ENCODE data around the gene PCDHB10.

The PCDHB10 gene

GRCh38 chr5:141180313-141180712, 11.8 kb upstream of the PCDHB10 start:
- TF ChIP-seq YY1 (IDR thresholded peaks at IDR 0.05; ENCODE audit: low read depth) (no peak), TAF1 (IDR thresholded peaks at IDR 0.05; ENCODE audit: low read depth) (no peak), EGR1 (IDR thresholded peaks at IDR 0.05) (no peak), CREB1 (IDR thresholded peaks at IDR 0.05; ENCODE audit: low read depth) (no peak), TCF12 (IDR thresholded peaks at IDR 0.05; ENCODE audit: low read depth) (no peak), CEBPB (IDR thresholded peaks at IDR 0.05) (no peak), FOXM1 (IDR thresholded peaks at IDR 0.05; ENCODE audit: borderline replicate concordance, low read depth) (no peak), ZBTB7A (IDR thresholded peaks at IDR 0.05; ENCODE audit: low read depth) (no peak), MAX (IDR thresholded peaks at IDR 0.05) (no peak), TEAD4 (IDR thresholded peaks at IDR 0.05) (no peak), NFIC (IDR thresholded peaks at IDR 0.05) (no peak), RAD21 (IDR thresholded peaks at IDR 0.05; ENCODE audit: low read depth) (no peak), EP300 (IDR thresholded peaks at IDR 0.05; ENCODE audit: borderline replicate concordance) (no peak)
- TF ChIP-seq, protein P1, sequence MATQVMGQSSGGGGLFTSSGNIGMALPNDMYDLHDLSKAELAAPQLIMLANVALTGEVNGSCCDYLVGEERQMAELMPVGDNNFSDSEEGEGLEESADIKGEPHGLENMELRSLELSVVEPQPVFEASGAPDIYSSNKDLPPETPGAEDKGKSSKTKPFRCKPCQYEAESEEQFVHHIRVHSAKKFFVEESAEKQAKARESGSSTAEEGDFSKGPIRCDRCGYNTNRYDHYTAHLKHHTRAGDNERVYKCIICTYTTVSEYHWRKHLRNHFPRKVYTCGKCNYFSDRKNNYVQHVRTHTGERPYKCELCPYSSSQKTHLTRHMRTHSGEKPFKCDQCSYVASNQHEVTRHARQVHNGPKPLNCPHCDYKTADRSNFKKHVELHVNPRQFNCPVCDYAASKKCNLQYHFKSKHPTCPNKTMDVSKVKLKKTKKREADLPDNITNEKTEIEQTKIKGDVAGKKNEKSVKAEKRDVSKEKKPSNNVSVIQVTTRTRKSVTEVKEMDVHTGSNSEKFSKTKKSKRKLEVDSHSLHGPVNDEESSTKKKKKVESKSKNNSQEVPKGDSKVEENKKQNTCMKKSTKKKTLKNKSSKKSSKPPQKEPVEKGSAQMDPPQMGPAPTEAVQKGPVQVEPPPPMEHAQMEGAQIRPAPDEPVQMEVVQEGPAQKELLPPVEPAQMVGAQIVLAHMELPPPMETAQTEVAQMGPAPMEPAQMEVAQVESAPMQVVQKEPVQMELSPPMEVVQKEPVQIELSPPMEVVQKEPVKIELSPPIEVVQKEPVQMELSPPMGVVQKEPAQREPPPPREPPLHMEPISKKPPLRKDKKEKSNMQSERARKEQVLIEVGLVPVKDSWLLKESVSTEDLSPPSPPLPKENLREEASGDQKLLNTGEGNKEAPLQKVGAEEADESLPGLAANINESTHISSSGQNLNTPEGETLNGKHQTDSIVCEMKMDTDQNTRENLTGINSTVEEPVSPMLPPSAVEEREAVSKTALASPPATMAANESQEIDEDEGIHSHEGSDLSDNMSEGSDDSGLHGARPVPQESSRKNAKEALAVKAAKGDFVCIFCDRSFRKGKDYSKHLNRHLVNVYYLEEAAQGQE (IDR thresholded peaks at IDR 0.05; ENCODE audit: low read depth) = no peak
- TF ChIP-seq, protein P2, sequence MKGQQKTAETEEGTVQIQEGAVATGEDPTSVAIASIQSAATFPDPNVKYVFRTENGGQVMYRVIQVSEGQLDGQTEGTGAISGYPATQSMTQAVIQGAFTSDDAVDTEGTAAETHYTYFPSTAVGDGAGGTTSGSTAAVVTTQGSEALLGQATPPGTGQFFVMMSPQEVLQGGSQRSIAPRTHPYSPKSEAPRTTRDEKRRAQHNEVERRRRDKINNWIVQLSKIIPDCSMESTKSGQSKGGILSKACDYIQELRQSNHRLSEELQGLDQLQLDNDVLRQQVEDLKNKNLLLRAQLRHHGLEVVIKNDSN (IDR thresholded peaks at IDR 0.05) = no peak

GRCh38 chr5:141182248-141182647, 9.9 kb upstream of the PCDHB10 start, which contains the start of gene PCDHB16:
Gene PCDHB16, plus strand, starts transcription at chr5:141182387. Its CDS starts 173 bp downstream, at chr5:141182560.
- peak; percentile 31; the same call in 1 of the 2 replicates for TF ChIP-seq RAD21 (IDR thresholded peaks at IDR 0.05; ENCODE audit: low read depth)
- no peak for TF ChIP-seq ZBTB7A (IDR thresholded peaks at IDR 0.05; ENCODE audit: low read depth)

GRCh38 chr5:141186897-141187512, 5.1 kb upstream of the PCDHB10 start, which contains the start of gene PCDHB9:
Gene PCDHB9, plus strand, starts transcription at chr5:141187161. Its CDS starts 158 bp downstream, at chr5:141187319.
- TF ChIP-seq RAD21 (IDR thresholded peaks at IDR 0.05; ENCODE audit: low read depth) (peak; percentile 13; the same call in 1 of the 2 replicates), CREB1 (IDR thresholded peaks at IDR 0.05; ENCODE audit: low read depth) (no peak)

- no peak for TF ChIP-seq ZBTB7A (IDR thresholded peaks at IDR 0.05; ENCODE audit: low read depth)
- no peak for TF ChIP-seq FOXM1 (IDR thresholded peaks at IDR 0.05; ENCODE audit: borderline replicate concordance, low read depth)
- TF ChIP-seq CEBPB (IDR thresholded peaks at IDR 0.05) = no peak
- no peak for TF ChIP-seq TEAD4 (IDR thresholded peaks at IDR 0.05)
- TF ChIP-seq EP300 (IDR thresholded peaks at IDR 0.05; ENCODE audit: borderline replicate concordance) = no peak
- TF ChIP-seq MAX (IDR thresholded peaks at IDR 0.05) = no peak
- TF ChIP-seq, protein P2 (IDR thresholded peaks at IDR 0.05) = no peak
These were observed 4.2 kb downstream of the PCDHB10 start for GRCh38 chr5:141196363-141196762.

DNA sequence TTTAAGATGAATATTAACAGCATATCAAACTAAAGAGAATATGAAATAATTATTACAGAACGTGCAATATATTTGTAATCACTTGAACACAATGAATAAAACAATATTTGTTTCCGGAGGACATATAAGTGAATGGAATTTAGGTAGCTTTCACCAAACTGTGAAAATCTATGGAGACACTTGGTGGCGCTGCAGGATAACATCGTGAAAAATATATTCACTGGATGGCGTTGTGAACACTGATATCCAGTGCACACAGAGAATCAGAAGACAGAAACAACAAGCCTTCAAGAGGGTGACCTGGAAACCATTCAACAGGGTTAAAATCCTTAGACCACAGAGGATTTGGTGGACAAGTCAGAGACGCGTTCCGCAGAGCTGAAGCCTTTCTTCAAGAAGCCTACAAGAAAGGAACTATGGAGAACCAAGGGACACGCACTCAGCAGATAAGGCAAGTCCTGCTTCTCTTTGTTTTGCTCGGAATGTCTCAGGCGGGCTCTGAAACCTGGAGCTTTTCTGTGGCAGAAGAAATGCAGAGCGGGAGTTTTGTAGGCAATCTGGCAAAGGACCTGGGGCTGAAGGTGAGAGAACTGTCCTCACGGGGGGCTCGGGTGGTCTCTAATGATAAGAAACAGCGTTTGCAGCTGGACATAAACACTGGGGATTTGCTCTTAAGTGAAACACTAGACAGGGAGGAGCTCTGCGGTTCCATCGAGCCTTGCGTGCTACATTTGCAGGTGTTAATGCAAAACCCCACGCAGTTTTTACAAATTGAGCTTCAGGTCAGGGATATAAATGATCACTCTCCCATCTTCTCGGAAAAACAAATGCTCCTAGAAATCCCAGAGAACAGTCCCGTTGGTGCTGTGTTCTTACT, 7.4 kb downstream of the PCDHB10 start, which contains the start of gene PCDHB11:
PCDHB11 (plus strand) TSS at position 269 of the 877 bp plus-strand sequence; CDS start at position 417, 148 bp downstream.
- TF ChIP-seq NFIC (IDR thresholded peaks at IDR 0.05) = no peak
- TF ChIP-seq FOXM1 (IDR thresholded peaks at IDR 0.05; ENCODE audit: borderline replicate concordance, low read depth) = no peak
- no peak for TF ChIP-seq TCF12 (IDR thresholded peaks at IDR 0.05; ENCODE audit: low read depth)
- no peak for TF ChIP-seq CREB1 (IDR thresholded peaks at IDR 0.05; ENCODE audit: low read depth)
- no peak for TF ChIP-seq MAX (IDR thresholded peaks at IDR 0.05)
- TF ChIP-seq RAD21 (IDR thresholded peaks at IDR 0.05; ENCODE audit: low read depth) = peak; percentile 46
- TF ChIP-seq, protein P1 (IDR thresholded peaks at IDR 0.05; ENCODE audit: low read depth) = no peak
- TF ChIP-seq CEBPB (IDR thresholded peaks at IDR 0.05) = no peak

Measured in Ishikawa (cell line).